ENCODE measurements around the gene C2orf72.
"Not testable (repeated sequence)": the region's sequence is repeated elsewhere in the genome, so short reads cannot be mapped to it uniquely, and the experiment has no call there.

The C2orf72 gene

DNA sequence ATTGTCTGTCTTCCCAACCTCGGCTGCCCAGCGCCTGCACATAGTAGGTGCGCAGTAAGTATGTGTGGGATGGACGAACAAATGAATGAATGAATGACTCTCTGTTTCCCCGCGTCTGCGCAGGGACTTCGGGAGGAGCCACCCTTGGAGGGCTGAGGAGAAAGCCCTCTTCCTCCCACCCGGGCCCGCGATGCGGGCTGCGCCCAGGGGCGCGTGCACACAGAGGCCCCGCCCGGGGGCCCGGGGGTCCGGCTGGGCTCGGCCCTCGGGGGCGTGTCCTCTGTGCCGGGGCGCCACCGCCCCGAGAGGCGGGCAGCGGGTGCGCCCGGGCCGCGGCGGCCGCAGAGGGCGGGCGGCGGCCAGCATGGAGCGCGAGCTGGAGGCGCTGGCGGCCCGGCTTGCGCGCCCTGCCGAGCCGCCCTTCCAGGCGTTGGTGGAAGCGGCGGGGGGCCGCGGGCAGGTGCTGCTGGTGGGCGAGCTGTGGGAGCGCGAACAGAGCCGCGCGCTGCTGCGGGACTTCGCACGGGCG is at the start of gene C2orf72:
C2orf72 (plus strand) TSS at position 322 of the 529 bp plus-strand sequence; CDS start at position 365, 43 bp downstream.
- peak; percentile 80 for DNase-seq

DNA sequence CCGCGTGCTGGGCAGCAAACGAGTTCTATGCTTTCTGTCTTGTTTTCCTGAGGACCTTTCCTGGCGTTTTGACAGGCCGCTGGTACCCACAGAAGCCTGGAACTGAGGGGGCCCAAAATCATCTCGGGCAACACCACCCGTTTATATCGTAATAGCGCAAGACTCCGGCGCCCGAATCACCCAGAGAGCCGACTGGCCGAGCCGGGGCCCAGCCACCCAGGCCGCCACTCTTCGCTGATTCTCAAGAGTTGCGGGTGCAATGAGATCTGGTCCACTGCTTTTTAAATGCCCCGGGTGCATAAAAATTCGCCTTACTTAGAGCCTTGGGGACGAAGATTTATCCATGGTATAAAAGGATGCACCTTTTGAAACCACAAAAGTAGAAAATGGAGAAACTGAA is 47.6 kb upstream of the C2orf72 start:
- DNase-seq, result no peak

DNA sequence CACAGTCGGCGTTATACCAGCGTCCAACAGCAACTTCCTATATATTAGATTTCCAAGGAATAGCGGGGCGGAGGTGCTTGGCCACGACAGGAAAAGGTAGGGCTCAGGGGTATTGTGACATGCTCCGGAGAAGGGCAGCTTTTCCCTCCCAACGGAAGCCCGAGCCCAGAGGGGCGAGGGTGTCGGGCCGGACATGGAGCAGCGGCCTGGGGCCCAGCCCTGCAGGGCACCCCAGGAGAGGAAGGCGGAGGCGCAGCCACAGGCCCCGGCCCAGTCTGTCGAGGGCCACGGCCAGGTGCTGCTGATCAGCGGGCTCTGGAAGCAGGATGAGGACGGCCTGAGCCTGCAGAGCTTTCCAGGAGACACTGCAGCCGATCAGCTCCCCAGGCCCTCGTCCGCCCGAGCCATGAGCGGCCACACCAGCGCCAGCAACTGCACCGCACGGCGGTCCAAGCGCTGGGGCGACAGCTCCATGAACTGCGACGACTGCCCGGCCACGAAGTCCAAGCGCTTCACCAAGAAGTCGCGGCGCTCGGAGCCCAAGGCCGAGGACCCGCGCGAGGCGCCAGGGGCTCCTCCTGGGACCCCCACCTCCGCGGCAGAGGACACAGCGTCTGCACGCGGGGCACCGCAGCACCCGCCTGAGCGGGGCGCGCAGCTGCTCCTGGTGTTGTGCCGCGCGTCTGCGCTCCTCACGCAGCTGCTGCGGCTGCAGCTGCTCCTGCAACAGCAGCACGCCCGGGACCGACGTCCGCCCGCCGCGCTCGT is 47.0 kb upstream of the C2orf72 start:
- no peak for DNase-seq

DNA sequence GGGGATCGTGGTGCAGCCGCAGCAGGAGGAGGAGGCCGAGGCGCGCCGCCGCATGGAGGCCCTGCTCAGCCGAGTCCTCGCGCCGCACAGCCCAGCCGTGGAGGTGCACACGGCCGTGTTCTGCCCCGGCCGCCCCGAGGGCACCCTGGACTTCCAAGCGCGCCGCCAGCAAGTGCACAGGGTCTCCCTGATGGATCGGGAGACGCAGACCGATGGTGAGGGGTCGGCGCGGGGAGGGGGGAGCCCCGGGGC is 46.5 kb upstream of the C2orf72 start:
- no peak for DNase-seq

DNA sequence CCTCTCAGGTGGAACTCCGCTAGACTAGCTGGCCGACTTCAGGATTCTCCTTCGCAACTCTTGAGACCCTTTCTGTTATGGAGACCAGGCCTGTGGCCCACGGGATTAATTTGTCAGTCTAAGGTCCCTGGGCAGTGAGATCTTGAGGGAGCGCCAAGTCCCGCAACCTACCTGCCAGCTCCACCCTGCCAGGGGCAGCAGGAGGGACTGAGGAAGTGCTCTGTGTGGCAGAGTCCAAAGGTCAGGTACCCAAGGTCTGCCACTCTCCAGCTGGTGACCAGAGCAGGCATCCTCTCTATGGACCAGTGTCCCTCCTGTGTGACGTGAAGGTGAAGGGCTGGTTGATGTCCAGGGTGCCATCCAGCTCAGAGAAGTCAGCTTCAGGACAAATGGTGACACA is 45.7 kb upstream of the C2orf72 start:
- no peak for DNase-seq

DNA sequence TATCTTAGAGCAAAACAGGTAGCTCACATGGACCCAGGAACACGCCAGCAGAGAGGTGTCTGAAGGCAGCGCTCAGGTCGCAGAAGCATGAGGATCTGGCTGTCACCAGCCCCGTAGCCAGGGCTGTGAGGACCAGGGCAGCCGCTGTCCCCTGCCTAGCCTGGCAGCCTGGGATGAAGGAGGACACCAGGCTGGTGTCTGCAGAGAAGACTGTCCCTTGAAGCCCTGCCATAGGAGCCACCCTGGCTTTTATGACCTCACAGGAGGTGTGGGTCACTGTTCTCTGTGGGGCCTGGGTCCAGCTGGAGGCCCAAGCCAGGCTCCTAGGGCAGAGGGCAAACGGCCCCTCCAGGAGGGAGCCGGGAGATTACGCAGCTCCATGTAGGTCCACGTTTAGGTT is 41.5 kb upstream of the C2orf72 start, which contains the start of gene SPATA3:
SPATA3 (plus strand) TSS at position 301 of the 400 bp plus-strand sequence. CDS start 113 bp downstream, outside the sequence.
- no peak for DNase-seq

DNA sequence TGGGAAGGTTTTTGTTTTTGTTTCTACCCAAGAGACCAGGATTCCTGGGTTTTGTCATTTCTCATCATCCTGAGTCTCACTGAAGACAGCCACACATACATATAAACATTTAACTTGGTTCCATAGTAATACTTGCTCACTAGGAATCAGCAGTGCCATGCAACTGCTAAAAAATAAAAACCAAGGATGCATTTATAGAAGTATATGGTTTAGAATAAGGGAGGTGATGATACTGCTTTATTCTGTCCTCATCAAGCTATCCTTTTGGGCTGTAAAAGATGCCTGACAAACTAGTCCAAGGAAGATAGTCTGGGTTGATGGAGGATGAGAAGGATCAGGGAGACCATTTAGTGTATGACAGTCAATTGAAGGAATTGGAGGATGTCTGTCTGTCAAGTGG is 40.7 kb upstream of the C2orf72 start:
- no peak for DNase-seq

DNA sequence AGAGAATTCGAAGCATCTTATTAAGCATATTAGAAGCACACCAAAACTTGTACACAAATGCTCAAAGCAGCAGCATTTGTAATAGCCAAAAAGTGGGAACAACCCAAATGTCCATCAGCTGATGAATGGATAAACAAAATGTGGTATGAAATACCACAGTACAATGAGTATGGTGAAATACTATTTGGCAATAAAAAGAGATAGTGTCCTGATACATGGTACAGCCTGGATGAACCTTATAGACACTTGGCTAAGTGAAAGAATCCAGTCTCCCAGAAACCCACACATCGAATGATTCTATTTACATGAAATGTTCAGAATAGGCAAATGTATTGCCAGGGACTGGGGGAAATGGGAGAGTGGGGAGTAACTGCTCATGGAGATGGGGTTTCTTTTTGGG is 38.4 kb upstream of the C2orf72 start:
- no peak for DNase-seq

DNA sequence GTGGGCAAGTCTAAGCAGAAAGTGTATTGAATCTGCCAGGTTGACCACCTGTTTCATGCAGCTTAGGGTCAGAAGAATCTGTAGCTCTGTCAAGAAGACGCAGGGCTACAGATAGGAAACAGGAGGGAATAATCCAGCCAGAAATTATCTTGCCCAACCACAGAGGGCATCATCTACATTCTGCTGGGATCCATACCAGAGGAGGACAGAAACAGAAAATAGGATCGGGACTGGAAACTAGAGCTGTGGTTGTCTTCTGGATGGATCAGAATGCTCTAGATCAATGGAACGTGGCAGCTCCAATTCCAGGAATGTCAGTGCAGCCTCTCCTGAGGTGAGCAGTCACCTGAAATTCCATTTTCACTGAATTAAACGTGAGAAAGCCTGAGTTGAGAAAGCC is 37.8 kb upstream of the C2orf72 start:
- DNase-seq, result no peak

DNA sequence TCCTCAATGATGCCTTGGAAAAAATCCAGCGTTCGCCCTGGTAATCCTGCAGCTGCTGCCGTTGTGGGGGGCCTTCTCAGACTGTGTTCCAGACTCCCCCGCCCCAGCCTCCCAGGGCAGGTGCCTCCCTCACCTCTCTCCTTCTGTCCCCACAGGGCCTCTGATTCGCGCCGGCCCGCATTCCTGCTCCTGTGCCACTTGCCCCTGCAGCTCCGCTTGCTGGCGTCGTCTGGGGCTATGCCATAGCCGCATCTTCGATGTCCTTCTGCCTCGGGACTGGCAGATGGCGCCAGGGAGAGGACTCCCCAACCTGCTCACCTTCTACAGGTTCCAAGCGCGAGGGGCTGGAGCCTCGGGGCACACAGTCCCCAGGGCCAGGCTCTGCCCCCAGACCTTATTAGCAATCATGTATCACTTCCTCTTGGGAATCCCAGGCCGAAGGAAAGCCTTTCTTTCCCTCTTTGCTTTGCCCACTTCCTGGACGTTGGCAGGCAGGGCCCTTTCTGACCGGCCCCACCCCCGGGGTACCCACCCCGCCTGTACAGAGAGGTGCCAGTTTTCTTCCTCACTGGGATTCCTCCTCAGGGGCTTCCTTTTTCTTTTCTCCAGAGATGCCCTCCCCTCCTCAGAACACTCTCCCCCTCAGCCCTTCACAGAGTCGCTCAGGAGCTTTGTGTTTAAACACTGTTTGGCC is 37.0 kb upstream of the C2orf72 start:
- DNase-seq, result peak; percentile 53

DNA sequence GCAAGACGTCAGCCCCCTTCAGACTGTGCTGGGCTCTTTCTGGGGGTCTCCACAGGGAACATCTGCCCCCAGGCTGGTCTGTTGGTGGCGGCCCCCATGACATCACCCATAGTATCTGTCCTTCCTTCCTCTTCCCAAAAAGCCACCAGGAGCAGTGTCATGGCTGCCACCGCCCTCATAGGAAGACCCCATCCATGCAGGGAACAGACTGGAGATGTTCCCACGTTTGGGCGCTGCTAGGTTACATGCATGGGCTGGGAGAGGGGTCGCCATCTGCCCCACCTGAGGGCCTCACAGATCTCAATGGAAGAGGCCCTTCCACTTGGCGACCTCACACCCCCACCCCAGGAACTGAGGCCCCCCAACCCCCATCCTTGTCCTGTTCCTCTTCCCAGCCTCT is 36.3 kb upstream of the C2orf72 start:
- DNase-seq, result no peak

DNA sequence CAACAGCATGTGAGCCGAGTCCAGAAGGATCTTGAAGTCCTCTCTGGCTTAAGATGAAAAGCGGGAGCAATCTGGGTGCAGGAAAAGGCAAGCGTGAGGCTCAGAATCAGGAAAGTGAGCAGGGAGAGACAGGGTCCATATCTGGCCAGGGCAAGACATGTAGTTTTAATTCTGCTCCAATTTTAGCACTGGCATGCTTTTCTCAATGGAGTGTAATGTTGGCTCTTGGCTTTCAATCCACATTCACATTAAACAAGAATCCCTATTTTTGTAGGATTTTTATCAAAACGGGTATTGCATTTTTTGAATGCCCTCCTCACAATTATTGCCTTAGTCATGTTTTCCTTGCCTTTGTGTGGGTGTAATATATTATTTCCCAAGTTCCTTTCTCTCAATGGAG is 35.4 kb upstream of the C2orf72 start:
- DNase-seq, result no peak

DNA sequence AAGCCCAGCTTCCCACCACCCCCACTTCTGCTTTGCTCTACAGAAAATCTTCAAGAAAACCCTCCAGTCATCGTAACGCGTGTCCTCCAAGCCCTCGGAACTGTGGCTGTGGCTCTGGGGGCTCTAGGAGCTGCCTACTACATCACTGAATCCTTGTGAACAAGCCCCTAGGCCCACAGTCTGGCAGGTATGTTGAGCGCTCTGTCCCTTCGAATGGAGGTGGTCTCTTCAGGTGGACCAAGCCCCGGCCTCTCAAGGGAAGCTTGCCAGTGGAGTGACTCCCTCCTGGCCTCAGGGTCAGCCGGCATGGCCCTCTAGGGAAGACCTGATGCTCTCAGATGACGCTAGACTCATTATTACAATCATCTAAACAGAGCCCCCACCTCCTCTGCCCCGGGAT is 34.7 kb upstream of the C2orf72 start:
- DNase-seq, result no peak

DNA sequence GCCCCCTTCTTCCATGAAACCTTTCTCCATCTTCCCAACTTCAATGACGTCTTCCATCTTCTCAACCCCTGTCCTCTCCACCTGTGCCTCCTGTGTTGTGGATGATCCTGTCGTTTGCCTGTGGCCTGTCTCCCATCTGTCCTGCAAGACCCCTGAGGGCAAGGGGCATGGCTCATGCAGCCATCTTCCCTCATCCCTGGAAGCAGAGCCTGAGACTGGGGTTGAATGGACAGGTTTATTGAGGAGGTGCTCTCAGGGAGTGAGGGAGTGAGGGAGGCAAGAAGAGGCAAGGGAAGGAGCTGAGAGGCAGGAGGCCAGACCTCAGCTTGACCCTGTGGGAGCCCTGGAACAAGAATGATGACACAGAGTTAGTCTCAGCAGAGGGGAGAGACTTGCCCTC is 34.1 kb upstream of the C2orf72 start:
- no peak for DNase-seq

DNA sequence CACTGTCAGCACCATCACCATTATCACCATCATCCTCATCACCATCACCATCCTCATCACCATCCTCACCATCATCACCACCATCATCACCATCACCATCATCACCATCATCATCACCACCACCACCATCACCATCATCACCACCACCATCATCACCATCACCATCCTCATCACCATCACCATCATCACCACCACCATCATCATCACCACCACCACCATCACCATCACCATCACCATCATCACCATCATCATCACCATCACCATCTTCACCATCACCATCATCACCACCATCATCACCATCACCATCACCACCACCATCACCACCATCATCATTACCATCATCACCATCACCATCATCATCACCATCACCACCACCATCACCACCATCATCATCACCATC is 32.4 kb upstream of the C2orf72 start:
- not testable (repeated sequence) for DNase-seq

DNA sequence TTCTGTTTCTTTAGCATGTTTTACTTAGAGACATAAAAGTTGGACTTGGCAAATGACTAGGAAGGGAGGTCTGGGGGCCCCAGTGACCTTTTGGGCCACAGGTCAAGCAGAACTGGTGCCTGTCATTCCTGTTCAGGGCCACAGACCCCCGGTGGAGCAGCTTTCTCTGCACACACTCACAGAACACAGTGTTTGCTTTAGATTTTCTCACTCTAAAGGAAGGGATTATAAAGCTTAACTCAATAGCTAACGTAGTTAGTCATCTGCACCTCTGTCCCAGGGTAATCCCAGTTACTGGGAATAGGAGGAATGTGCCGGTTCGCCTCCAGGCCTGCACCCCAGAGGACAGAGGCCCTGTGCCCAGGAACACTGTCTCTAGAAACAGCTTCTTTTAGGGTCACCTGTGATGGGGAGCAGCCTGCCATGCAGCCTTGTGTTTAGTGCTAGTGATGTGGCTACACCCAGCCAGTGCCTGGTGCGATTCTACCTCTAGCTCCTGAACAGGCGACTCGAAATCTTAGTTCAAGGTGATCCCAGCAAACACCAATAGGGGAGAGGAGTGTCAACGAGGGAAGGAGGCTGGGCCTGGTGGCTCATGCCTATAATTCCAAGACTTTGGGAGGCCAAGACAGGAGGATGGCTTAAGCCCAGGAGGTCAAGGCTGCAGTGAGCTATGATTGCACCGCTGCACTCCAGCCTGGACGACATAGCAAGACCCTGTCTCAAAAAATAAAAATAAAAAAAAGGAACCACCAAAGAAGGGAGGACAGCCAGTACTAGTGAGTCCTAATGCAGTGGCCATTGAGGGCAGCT is 29.8 kb upstream of the C2orf72 start:
- DNase-seq, result no peak

DNA sequence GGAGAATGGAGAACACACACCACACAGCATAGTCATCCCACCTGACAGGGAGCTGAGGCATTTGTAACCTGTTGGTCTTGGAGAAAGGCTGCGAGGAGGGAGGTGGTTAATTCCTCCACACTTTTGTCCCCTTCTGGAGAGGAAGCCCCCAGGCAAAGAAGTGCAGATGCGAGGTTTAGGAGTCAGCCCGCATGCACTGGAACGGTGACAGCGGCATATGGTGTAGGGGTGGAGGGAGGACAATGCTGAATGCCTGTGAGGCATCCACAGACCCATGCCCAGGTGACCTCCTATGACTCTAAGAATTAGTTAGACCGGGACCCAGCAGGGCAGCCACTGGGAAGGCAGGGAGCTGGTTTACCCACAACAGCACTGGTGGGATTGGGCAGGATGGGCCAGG is 29.2 kb upstream of the C2orf72 start:
- no peak for DNase-seq

DNA sequence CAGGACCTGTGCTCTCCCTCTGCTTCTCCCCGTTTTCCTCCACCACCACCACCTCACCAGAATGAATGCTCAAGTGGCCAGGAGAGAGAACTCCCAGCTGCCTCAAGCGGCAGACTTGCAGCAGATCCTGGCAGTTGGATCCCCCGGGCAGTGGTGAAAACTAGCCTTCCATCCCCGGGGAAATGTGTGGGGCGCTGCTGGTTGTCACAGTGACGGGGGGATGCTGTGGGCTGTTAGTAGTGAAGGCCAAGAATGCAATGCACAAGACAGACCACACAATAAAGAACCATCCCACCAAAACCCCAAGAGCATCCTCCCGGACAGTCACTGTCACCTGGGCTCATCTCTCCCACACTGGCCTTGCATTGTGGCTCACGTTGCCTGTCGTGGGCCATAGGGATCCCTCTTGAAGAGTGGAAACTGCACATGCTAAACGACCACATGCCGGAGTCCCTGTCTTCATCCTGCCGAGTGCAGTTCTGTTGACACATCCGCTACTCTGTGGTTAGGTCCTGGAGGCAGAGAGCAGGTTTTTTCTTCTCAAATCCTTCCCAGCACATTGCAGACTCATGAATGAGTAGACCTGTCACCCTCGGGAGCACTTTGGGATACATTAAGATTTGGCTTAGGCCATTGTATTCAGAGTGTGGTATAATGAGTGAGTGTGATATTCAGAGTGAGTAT is 27.9 kb upstream of the C2orf72 start:
- no peak for DNase-seq

DNA sequence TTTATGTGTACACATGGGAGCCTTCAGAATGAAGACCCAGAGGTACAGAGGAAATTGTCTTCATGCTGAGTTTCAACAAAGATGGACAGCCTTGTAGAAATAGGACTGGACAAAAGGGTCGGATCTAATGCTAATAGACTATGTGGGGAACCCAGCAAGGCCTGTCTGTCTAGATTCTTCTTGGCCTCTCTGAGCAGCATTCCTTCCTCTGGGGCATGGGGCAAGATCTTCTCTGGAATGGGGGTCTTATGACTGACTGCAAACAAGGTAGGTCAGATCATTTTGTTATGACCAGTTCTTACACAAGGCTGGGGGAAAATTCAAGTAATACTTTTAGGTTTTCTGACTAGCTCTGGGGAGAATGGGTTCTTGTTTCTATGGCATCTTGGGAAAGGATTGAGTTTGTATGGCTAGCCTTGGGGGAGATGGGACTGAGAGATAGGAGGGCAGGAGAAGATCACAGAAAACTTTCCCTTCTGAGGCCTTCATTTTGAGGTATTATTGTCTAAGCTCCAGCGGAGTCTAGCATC is 27.1 kb upstream of the C2orf72 start:
- DNase-seq, result no peak

DNA sequence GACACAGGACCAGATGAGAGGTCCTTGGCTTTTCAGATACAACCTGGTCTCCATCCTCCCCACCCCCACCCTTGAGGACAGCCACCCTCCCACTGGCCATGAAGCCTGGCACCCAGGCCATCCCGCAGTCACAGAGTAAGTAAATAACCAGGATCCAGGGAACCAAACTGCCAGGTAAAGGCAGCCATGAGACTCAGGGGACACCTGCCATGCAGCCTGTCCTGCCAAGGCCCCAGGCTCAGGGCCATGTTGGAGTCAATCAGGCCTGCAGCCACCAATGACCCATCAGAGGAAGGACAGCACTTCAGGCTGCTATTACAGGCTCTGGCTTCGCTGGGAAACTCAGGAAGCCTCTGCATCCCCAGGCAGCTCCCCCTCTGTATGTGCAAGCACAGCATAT is 25.8 kb upstream of the C2orf72 start:
- DNase-seq, result no peak

DNA sequence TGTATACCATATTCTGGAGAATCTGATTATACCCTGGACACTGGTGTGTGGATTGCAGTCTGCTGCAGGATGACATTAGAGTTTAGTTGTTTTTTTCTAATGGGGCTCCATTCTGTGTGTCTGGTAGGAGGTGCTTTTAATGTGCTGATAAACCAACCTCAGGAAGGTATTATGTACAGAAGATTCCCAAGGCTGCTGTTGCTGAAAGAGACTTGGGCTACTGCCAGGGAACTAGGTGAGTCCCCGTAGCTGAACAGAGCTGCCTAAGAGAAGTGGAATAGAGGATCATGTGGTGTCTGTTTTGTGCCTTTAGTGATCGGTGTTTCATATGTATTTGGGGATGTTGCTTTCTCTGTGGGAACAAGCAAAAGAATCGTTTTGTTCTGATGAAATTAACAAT is 24.9 kb upstream of the C2orf72 start:
- DNase-seq, result no peak

DNA sequence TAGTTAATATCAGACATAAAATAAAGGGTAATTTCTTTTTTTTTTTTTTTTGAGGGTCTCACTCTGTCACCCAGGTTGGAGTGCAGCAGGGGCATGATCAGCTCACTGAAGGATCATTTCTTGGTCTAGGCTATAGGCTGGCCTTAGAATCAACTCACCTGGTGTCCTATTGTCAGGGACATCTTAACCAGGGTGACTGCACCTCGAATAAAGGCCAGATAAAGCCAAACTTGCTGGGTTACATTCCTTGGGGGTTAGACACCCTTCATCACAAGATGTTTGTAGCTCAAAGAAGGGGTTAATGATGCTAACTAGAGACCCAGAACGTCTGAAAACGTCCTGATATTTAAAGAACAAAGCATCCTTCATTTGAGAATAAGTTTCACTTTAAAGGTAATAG is 23.5 kb upstream of the C2orf72 start:
- no peak for DNase-seq

DNA sequence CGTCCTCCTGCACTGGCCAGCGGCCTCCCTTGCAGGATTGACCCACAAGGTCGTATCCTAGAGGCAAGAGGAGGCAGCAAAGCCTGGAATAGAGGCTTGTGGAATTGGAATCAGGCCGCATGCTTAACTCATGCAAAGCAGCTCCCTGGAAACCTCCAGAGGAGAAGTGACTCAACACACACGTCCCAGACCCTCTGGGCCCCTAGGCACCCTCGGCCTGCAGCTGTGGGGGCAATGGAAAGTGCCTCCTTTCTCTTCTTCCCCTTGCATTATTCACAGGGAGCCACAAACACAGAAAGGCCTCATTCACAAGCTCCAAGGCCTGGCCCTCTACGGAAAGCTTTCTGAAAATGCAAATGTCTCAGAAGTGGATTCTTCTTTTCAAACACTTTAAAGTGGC is 21.8 kb upstream of the C2orf72 start:
- DNase-seq, result no peak

Data from 8988T (cell line).